Tibial artery (tissue), 4 donors: Measurements from ENCODE around the gene AACS.
"Not testable (repeated sequence)": the region's sequence is repeated elsewhere in the genome, so short reads cannot be mapped to it uniquely, and the experiment has no call there.

Source experiments
- DNase-seq, 2 donors: peaks; one replicate each; pipeline ENCODE4 v3.0.0-alpha.2; 2019
- H3K27ac ChIP-seq, 2 donors: fragments of 200-600 bp; sonication (generic) in 1 of 2; 1 replicate in 1 of 2; 2 replicates in 1 of 2; pipeline ENCODE4 v1.5.1; 2018 to 2019; ENCODE audit warnings: mild to moderate bottlenecking in 1 of 2
- H3K27me3 ChIP-seq, 2 donors: fragments of 200-600 bp; sonication (generic) in 1 of 2; one replicate each; pipeline versions ENCODE4 v1.5.1 to v1.6.0; 2016 to 2019
- H3K36me3 ChIP-seq, 3 donors: fragments of 200-600 bp; sonication (generic) in 2 of 3; one replicate each; pipeline ENCODE4 v1.5.1; 2016 to 2019; ENCODE audit warnings: mild to moderate bottlenecking in 2 of 3
- H3K4me1 ChIP-seq, 4 donors: fragments of 200-600 bp; sonication (generic) in 2 of 4; 1 replicate in 3 of 4; 2 replicates in 1 of 4; pipeline ENCODE4 v1.5.1; 2016 to 2019
- H3K4me3 ChIP-seq, 2 donors: fragments of 200-600 bp; sonication (generic) in 1 of 2; 1 replicate in 1 of 2; 2 replicates in 1 of 2; pipeline ENCODE4 v1.5.1; 2018 to 2019; ENCODE audit warnings: mild to moderate bottlenecking in 2 of 2
- H3K9me3 ChIP-seq, 3 donors: fragments of 200-600 bp; sonication (generic) in 1 of 3; one replicate each; pipeline ENCODE4 v1.5.1; 2016 to 2019
- CTCF ChIP-seq, 2 experiments: fragments of 200-600 bp in 1 of 2; fragments of 450-650 bp in 1 of 2; IDR thresholded peaks; one replicate each; pipeline ENCODE4 v1.5.1; 2017 to 2019; ENCODE audit warnings: antibody characterized with exemption in 2 of 2, mild to moderate bottlenecking in 1 of 2, moderate library complexity in 1 of 2
- intact Hi-C: fragments of 100-400 bp; cut with DNase I; formaldehyde crosslinking; loops from one replicate; pipeline ENCODE4 v1.15.0; 2023; ENCODE audit warnings: low total_unique reads

Gene AACS

GRCh38 chr12:125135906-125136305, 70.7 kb downstream of the AACS start:
- no peaks in the 10 kb centered on the region for H3K27me3 ChIP-seq
- no peaks in the 10 kb centered on the region for H3K9me3 ChIP-seq
- intact Hi-C loops = no loop called here
- no peaks in the 10 kb centered on the region for H3K4me1 ChIP-seq
- H3K36me3 ChIP-seq = peaks cover 7 to 67% (median 27%) of the 10 kb centered on the region in 3 donors
- H3K4me3 ChIP-seq = no peak overlapping the region
- no peak for TF ChIP-seq CTCF (IDR thresholded peaks at IDR 0.05)
- no peak for DNase-seq
- H3K27ac ChIP-seq = no peak overlapping the region

- intact Hi-C loops = no loop called here
- Histone ChIP-seq H3K9me3 (no peaks in the 10 kb centered on the region), H3K27ac (no peak overlapping the region), H3K4me3 (no peak overlapping the region), H3K36me3 (peaks cover 7 to 67% (median 27%) of the 10 kb centered on the region in 3 donors), H3K27me3 (no peaks in the 10 kb centered on the region), H3K4me1 (no peaks in the 10 kb centered on the region)
- no peak for DNase-seq
- TF ChIP-seq CTCF (IDR thresholded peaks at IDR 0.05) = no peak
Observed at GRCh38 chr12:125136702-125137101, 71.5 kb downstream of the AACS start.

- DNase-seq = no peak
- H3K27ac ChIP-seq = no peak overlapping the region
- H3K9me3 ChIP-seq = no peaks in the 10 kb centered on the region
- H3K4me1 ChIP-seq = no peaks in the 10 kb centered on the region
- peaks cover 7 to 59% (median 27%) of the 10 kb centered on the region in 3 donors for H3K36me3 ChIP-seq
- TF ChIP-seq CTCF (IDR thresholded peaks at IDR 0.05) = no peak
- intact Hi-C loops = no loop called here
- H3K4me3 ChIP-seq = no peak overlapping the region
- H3K27me3 ChIP-seq = no peaks in the 10 kb centered on the region
Observed at GRCh38 chr12:125137766-125138344, 72.6 kb downstream of the AACS start.

GRCh38 chr12:125140279-125141209, 75.3 kb downstream of the AACS start:
- no peak for TF ChIP-seq CTCF (IDR thresholded peaks at IDR 0.05)
- no peak overlapping the region for H3K27ac ChIP-seq
- H3K4me1 ChIP-seq = no peaks in the 10 kb centered on the region
- no peak overlapping the region for H3K4me3 ChIP-seq
- DNase-seq = no peak
- no peaks in the 10 kb centered on the region for H3K9me3 ChIP-seq
- no peaks in the 10 kb centered on the region for H3K27me3 ChIP-seq
- H3K36me3 ChIP-seq = peaks cover 4 to 33% (median 12%) of the 10 kb centered on the region in 3 donors
- intact Hi-C loops = no loop called here

- H3K4me3 ChIP-seq, DNase-seq, H3K9me3 ChIP-seq, H3K4me1 ChIP-seq, H3K27ac ChIP-seq, intact Hi-C loops, H3K27me3 ChIP-seq: not testable (repeated sequence)
- peaks cover 0 to 26% (median 6%) of the 10 kb centered on the region in 3 donors for H3K36me3 ChIP-seq
Observed at GRCh38 chr12:125141210-125141573, 76.0 kb downstream of the AACS start.

GRCh38 chr12:125142601-125143000, 77.4 kb downstream of the AACS start:
- no peak overlapping the region for H3K4me3 ChIP-seq
- DNase-seq = no peak
- no peak for TF ChIP-seq CTCF (IDR thresholded peaks at IDR 0.05)
- no peaks in the 10 kb centered on the region for H3K4me1 ChIP-seq
- H3K27me3 ChIP-seq = peaks cover 0 to 2% of the 10 kb centered on the region in 2 donors
- peaks cover 0 to 12% (median 0%) of the 10 kb centered on the region in 3 donors for H3K36me3 ChIP-seq
- H3K9me3 ChIP-seq = no peaks in the 10 kb centered on the region
- intact Hi-C loops = no loop called here
- no peak overlapping the region for H3K27ac ChIP-seq
